HepG2 (cell line): ENCODE measurements around the gene CSTF3. TPM values are rescaled to one million over a fixed set of nuclear protein-coding genes. Genes with fewer than 3 reads are reported as not detected.

Experiments used
- GLMP ChIP-seq: sonication (generic); formaldehyde crosslinking; IDR thresholded peaks from 2 replicates; pipeline ENCODE4 v1.9.0; 2021; ENCODE audit warnings: missing genetic modification reagents, mild to moderate bottlenecking, borderline replicate concordance
- JDP2 ChIP-seq: sonication (generic); formaldehyde crosslinking; IDR thresholded peaks from 2 replicates; pipeline ENCODE4 v1.8.1; 2022; ENCODE audit warnings: missing genetic modification reagents, borderline replicate concordance
- MAF1 ChIP-seq: sonication (generic); formaldehyde crosslinking; IDR thresholded peaks from 2 replicates; pipeline ENCODE4 v1.5.0; 2020; ENCODE audit warnings: missing genetic modification reagents, borderline replicate concordance
- MED1 ChIP-seq: sonication (generic); formaldehyde crosslinking; IDR thresholded peaks from 2 replicates; pipeline ENCODE4 v1.4.0; 2020; ENCODE audit warnings: missing genetic modification reagents
- MEIS1 ChIP-seq: sonication (generic); formaldehyde crosslinking; IDR thresholded peaks from 2 replicates; pipeline ENCODE4 v1.9.0; 2021; ENCODE audit warnings: mild to moderate bottlenecking, missing genetic modification reagents, moderate library complexity, borderline replicate concordance
- MXD1 ChIP-seq: sonication (generic); formaldehyde crosslinking; IDR thresholded peaks from 2 replicates; pipeline ENCODE4 v1.4.0; 2020; ENCODE audit warnings: mild to moderate bottlenecking, missing genetic modification reagents
- NRL ChIP-seq: sonication (generic); formaldehyde crosslinking; IDR thresholded peaks from 2 replicates; pipeline ENCODE4 v1.5.0; 2020; ENCODE audit warnings: missing genetic modification reagents, mild to moderate bottlenecking, moderate library complexity, borderline replicate concordance
- PLRG1 ChIP-seq: fragments of 450-650 bp; conservative IDR thresholded peaks from 2 replicates; pipeline ENCODE4 v1.6.1; 2016
- PRDM4 ChIP-seq: sonication (generic); formaldehyde crosslinking; IDR thresholded peaks from 2 replicates; pipeline ENCODE4 v1.9.0; 2021; ENCODE audit warnings: missing genetic modification reagents, borderline replicate concordance
- RXRB ChIP-seq: IDR thresholded peaks from 2 replicates; pipeline ENCODE4 v1.6.1; 2016; ENCODE audit warnings: borderline replicate concordance, missing genetic modification reagents, missing compliant biosample characterization
- SNRNP70 ChIP-seq: fragments of 200-400 bp; formaldehyde crosslinking; IDR thresholded peaks from 2 replicates; pipeline ENCODE4 v1.6.1; 2017; ENCODE audit warnings: mild to moderate bottlenecking, low read depth, low read length, moderate library complexity
- TRAFD1 ChIP-seq: sonication (generic); formaldehyde crosslinking; IDR thresholded peaks from 2 replicates; pipeline ENCODE4 v1.5.1; 2020; ENCODE audit warnings: missing genetic modification reagents, mild to moderate bottlenecking, borderline replicate concordance
- USF2 ChIP-seq, 2 experiments: sonication (generic) in 1 of 2; formaldehyde crosslinking in 1 of 2; IDR thresholded peaks; 2 replicates each; pipeline versions ENCODE4 v1.5.1 to v1.6.1; 2011 to 2020; ENCODE audit warnings: borderline replicate concordance in 1 of 2, low read depth in 1 of 2, low read length in 1 of 2, mild to moderate bottlenecking in 1 of 2, missing genetic modification reagents in 1 of 2, moderate library complexity in 1 of 2
- ZBTB46 ChIP-seq: sonication (generic); formaldehyde crosslinking; IDR thresholded peaks from 2 replicates; pipeline ENCODE4 v1.4.0; 2020; ENCODE audit warnings: mild to moderate bottlenecking, missing genetic modification reagents, borderline replicate concordance
- ZNF674 ChIP-seq: sonication (generic); formaldehyde crosslinking; IDR thresholded peaks from 2 replicates; pipeline ENCODE4 v1.5.0; 2020; ENCODE audit warnings: low read depth, mild to moderate bottlenecking, missing genetic modification reagents
- polyA plus RNA-seq, 8 experiments: library from polyadenylated mRNA; depleted of rRNA in 3 of 8; stranded (reverse) in 7 of 8; unstranded in 1 of 8; fragments of >200 nt; fragmentation: Illumina TruSeq in 4 of 8; extraction: Trizol in 4 of 8; gene quantifications; 2 replicates each; pipeline versions ENCODE4 v1.2.1 to v1.2.3, GENCODE V29; 2011 to 2016; ENCODE audit warnings: low read depth in 4 of 8, missing spikeins in 1 of 8, mixed read lengths in 1 of 8; ENCODE audit not compliant: insufficient read depth in 1 of 8
- total RNA-seq, 5 experiments: library from RNA; depleted of rRNA; stranded (reverse); fragments of >200 nt; fragmentation: Illumina TruSeq; extraction: Trizol; gene quantifications; 2 replicates each; pipeline ENCODE4 v1.2.3, GENCODE V29; 2016; ENCODE audit warnings: low read depth in 1 of 5

The CSTF3 gene
- total and polyA plus RNA-seq, 2 of the 13 experiments (the other 11 are each of a cell fraction or from before 2014, with no cell fraction given), result 21.5 to 43.6 TPM

GRCh38 chr11:33040033-33040861 lies 121.0 kb downstream of the CSTF3 start (continued):
- no peak for TF ChIP-seq USF2 (IDR thresholded peaks at IDR 0.05; ENCODE audit: low read depth, low read length)
- TF ChIP-seq USF2 (CRISPR knock-in tag; IDR thresholded peaks at IDR 0.05; ENCODE audit: borderline replicate concordance), result no peak
- 0 out of 2 replicates have a peak, but pooled peaks have one; percentile 35 for TF ChIP-seq ZNF674
- TF ChIP-seq MED1 (CRISPR knock-in tag), result no peak
- TF ChIP-seq TRAFD1 (CRISPR knock-in tag), result 0 out of 2 replicates have a peak, but pooled peaks have one; percentile 44
- no peak for TF ChIP-seq PLRG1
- no peak for TF ChIP-seq SNRNP70
- no peak for TF ChIP-seq GLMP (CRISPR knock-in tag)
- TF ChIP-seq JDP2 (CRISPR knock-in tag), result no peak
- 0 out of 2 replicates have a peak, but pooled peaks have one; percentile 14 for TF ChIP-seq NRL (CRISPR knock-in tag)
- no peak for TF ChIP-seq MXD1
- TF ChIP-seq ZBTB46 (CRISPR knock-in tag), result no peak
- no peak for TF ChIP-seq PRDM4 (CRISPR knock-in tag)
- TF ChIP-seq MAF1 (CRISPR knock-in tag), result no peak
- TF ChIP-seq MEIS1 (CRISPR knock-in tag), result no peak
- 0 out of 2 replicates have a peak, but pooled peaks have one; percentile 11 for TF ChIP-seq RXRB
